Naive thymus-derived CD8-positive, alpha-beta T cell (primary cell): ENCODE data around the gene TET2. TPM values are rescaled to one million over a fixed set of nuclear protein-coding genes. Genes with fewer than 3 reads are reported as not detected.
A peak's percentile ranks its signal among the peaks of the same experiment; 100 is the strongest.

ENCODE experiments used
- ATAC-seq, 2 donors: fragments of 150-1000 bp; cut with Tn5 transposase in 1 of 2; sonication (Bioruptor Pico), chemical (Tn5 transposase) in 1 of 2; 1 replicate in 1 of 2; 2 replicates in 1 of 2; pipeline ENCODE4 v1.10.0; 2021; ENCODE audit warnings: mild to moderate bottlenecking in 2 of 2, moderate library complexity in 2 of 2
- POLR2A ChIA-PET: fragments of 350-600 bp; sonication (Branson Sonifier 250); formaldehyde crosslinking; loops from one replicate; lab custom pipeline; 2021; ENCODE audit warnings: antibody characterized with exemption; lab: Charles Lee
- DNase-seq, 10 donors: peaks; one replicate each; pipeline versions ENCODE4 v3.0.0 to v3.0.0-alpha.2; 2020 to 2022
- H3K27ac Mint-ChIP-seq, 10 donors: one replicate each; pipeline ENCODE4 v1.8.0; 2020 to 2022; ENCODE audit warnings: mild to moderate bottlenecking in 10 of 10, mixed read lengths in 10 of 10, moderate library complexity in 4 of 10, inconsistent platforms in 1 of 10
- H3K27me3 Mint-ChIP-seq, 5 donors: one replicate each; pipeline ENCODE4 v1.8.0; 2021 to 2022; ENCODE audit warnings: mixed read lengths in 5 of 5
- H3K36me3 Mint-ChIP-seq, 3 donors: one replicate each; pipeline ENCODE4 v1.8.0; 2020 to 2022; ENCODE audit warnings: mixed read lengths in 3 of 3, mild to moderate bottlenecking in 2 of 3, inconsistent platforms in 1 of 3
- H3K4me1 Mint-ChIP-seq, 4 donors: one replicate each; pipeline ENCODE4 v1.8.0; 2021 to 2022; ENCODE audit warnings: mixed read lengths in 4 of 4
- H3K4me3 Mint-ChIP-seq, 10 donors: one replicate each; pipeline ENCODE4 v1.8.0; 2020 to 2022; ENCODE audit warnings: mild to moderate bottlenecking in 10 of 10, mixed read lengths in 10 of 10, moderate library complexity in 6 of 10, inconsistent platforms in 1 of 10
- H3K9me3 Mint-ChIP-seq, 9 donors: one replicate each; pipeline ENCODE4 v1.8.0; 2020 to 2022; ENCODE audit warnings: mixed read lengths in 9 of 9, mild to moderate bottlenecking in 3 of 9, inconsistent platforms in 1 of 9, moderate library complexity in 1 of 9
- polyA plus RNA-seq, 3 donors: library from polyadenylated mRNA; unstranded; fragments of 300-500 nt; fragmentation: Illumina TruSeq; gene quantifications; one replicate each; pipeline ENCODE4 v1.2.3, GENCODE V29; 2021
- total RNA-seq, 8 experiments: library from RNA in 2 of 8; stranded (reverse) in 2 of 8; gene quantifications; one replicate each; pipeline ENCODE4 v1.2.3 and lab custom pipeline; 2021 to 2026

TET2 gene
- total and polyA plus RNA-seq, 5 experiments from 2014 or later = 13.1 to 25.5 (median 22.8) TPM

DNA sequence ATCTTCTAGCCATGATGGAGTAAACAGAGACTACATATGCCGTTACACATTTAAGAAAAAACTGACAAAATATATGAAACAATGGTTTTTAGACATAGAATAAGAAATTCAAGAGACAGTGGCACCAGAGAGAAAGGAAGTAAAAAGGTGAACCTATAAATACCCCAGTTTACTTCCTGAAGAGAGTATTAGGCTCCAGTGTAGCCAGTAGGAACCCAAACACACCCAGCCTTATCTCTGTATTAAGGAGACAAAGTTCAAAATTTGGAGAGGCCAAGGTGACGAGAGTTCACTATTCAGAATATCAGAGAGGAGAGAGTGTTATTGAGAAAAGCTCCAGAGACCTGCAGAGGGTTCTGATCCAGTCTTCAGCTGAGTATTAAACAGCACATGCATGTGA, 119.0 kb downstream of the TET2 start:
- DNase-seq (no peak), ATAC-seq (no peak)
- POLR2A ChIA-PET = no interaction called here
- Mint-ChIP-seq H3K4me1 (peaks cover 0 to 21% (median 7%) of the 10 kb centered on the region in 4 donors), H3K36me3 (peaks cover 38 to 71% (median 66%) of the 10 kb centered on the region in 3 donors), H3K9me3 (peaks cover 0 to 4% (median 0%) of the 10 kb centered on the region in 9 donors), H3K27ac (no peak overlapping the region), H3K27me3 (no peaks in the 10 kb centered on the region), H3K4me3 (no peak overlapping the region)

- H3K9me3 Mint-ChIP-seq = peaks cover 0 to 4% (median 0%) of the 10 kb centered on the region in 9 donors
- H3K4me3 Mint-ChIP-seq = no peak overlapping the region
- peaks cover 6 to 34% (median 16%) of the 10 kb centered on the region in 4 donors for H3K4me1 Mint-ChIP-seq
- POLR2A ChIA-PET = no interaction called here
- ATAC-seq (no peak), DNase-seq (no peak)
- H3K27me3 Mint-ChIP-seq = no peaks in the 10 kb centered on the region
- peaks cover 42 to 74% (median 67%) of the 10 kb centered on the region in 3 donors for H3K36me3 Mint-ChIP-seq
- peak overlapping the region in 1 of 10 donors; percentile 30 for H3K27ac Mint-ChIP-seq
Measured at GRCh38 chr4:105267280-105267679, 120.6 kb downstream of the TET2 start.

GRCh38 chr4:105272002-105272401, 125.3 kb downstream of the TET2 start:
- DNase-seq (no peak), ATAC-seq (no peak)
- peak overlapping the region in 1 of 10 donors; percentile 33 for H3K4me3 Mint-ChIP-seq
- POLR2A ChIA-PET = no interaction called here
- peaks cover 5 to 33% (median 23%) of the 10 kb centered on the region in 4 donors for H3K4me1 Mint-ChIP-seq
- H3K27me3 Mint-ChIP-seq = no peaks in the 10 kb centered on the region
- peak overlapping the region; percentile 1 to 86 (median 42) for H3K27ac Mint-ChIP-seq
- H3K9me3 Mint-ChIP-seq = peaks cover 0 to 4% (median 0%) of the 10 kb centered on the region in 9 donors
- H3K36me3 Mint-ChIP-seq = peaks cover 47 to 86% (median 63%) of the 10 kb centered on the region in 3 donors

DNA sequence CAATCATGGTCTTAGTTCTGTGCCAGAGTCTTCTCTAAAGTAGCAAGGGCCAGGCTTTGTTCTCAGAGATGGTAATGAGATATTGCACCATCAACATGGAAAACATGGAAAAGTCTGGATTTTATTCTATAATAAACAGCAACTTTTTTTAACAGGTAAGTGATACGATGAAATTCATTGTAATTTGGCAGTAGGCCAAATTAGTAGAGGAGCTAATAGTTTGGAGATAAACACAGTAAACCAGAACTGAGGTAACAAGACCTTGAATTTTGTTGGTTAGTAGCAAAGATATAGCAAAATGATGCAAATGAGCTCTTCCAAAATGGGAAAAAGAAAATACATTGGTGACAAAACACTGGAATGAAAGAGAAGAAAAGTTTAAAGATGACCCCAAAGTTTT, 126.6 kb downstream of the TET2 start:
- DNase-seq (no peak), ATAC-seq (no peak)
- Mint-ChIP-seq H3K4me1 (peaks cover 5 to 32% (median 23%) of the 10 kb centered on the region in 4 donors), H3K9me3 (peaks cover 0 to 4% (median 0%) of the 10 kb centered on the region in 9 donors), H3K4me3 (no peak overlapping the region), H3K27ac (peak overlapping the region in 4 of 10 donors; percentile 11 to 67 (median 56)), H3K27me3 (no peaks in the 10 kb centered on the region), H3K36me3 (peaks cover 47 to 85% (median 62%) of the 10 kb centered on the region in 3 donors)
- POLR2A ChIA-PET = no interaction called here

DNA sequence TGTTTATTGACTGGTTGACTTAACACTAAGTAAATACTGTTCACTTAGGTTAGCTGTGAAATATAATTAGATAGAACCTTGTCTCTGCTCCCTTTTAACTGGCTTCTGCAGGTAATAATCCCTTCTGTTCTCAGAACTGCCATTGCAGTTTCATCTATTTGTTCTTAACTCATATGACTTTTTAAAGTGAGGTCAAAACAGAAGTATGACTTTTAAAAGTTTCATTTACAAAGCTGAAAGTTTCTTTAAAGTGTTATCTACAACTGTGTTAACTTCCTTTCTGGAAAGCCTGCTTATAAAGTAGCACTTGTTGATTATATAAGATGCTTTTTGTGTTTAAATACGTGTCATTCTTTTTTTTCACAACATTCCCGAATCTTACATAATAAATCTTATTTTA, 127.4 kb downstream of the TET2 start:
- peaks cover 0 to 4% (median 0%) of the 10 kb centered on the region in 9 donors for H3K9me3 Mint-ChIP-seq
- no peak overlapping the region for H3K4me3 Mint-ChIP-seq
- H3K36me3 Mint-ChIP-seq = peaks cover 45 to 76% (median 55%) of the 10 kb centered on the region in 3 donors
- H3K27ac Mint-ChIP-seq = peak overlapping the region in 1 of 10 donors; percentile 42
- DNase-seq = no peak
- no peaks in the 10 kb centered on the region for H3K27me3 Mint-ChIP-seq
- H3K4me1 Mint-ChIP-seq = peaks cover 5 to 34% (median 24%) of the 10 kb centered on the region in 4 donors
- POLR2A ChIA-PET = no interaction called here
- no peak for ATAC-seq

GRCh38 chr4:105274504-105274903, 127.8 kb downstream of the TET2 start:
- peak overlapping the region in 1 of 10 donors; percentile 19 for H3K27ac Mint-ChIP-seq

DNA sequence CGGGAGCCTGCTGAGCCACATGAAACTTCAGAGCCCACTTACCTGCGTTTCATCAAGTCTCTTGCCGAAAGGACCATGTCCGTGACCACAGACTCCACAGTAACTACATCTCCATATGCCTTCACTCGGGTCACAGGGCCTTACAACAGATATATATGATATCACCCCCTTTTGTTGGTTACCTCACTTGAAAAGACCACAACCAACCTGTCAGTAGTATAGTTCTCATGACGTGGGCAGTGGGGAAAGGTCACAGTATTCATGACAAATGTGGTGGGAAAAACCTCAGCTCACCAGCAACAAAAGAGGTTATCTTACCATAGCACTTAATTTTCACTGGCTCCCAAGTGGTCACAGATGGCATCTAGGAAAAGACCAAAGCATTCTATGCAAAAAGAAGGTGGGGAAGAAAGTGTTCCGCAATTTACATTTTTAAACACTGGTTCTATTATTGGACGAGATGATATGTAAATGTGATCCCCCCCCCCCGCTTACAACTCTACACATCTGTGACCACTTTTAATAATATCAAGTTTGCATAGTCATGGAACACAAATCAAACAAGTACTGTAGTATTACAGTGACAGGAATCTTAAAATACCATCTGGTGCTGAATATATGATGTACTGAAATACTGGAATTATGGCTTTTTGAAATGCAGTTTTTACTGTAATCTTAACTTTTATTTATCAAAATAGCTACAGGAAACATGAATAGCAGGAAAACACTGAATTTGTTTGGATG, 129.9 kb downstream of the TET2 start:
- DNase-seq (no peak), ATAC-seq (no peak)
- Mint-ChIP-seq H3K27ac (no peak overlapping the region), H3K36me3 (peaks cover 32 to 53% (median 39%) of the 10 kb centered on the region in 3 donors), H3K4me3 (no peak overlapping the region), H3K9me3 (no peaks in the 10 kb centered on the region), H3K27me3 (no peaks in the 10 kb centered on the region), H3K4me1 (peaks cover 1 to 22% (median 17%) of the 10 kb centered on the region in 4 donors)
- POLR2A ChIA-PET = no interaction called here

More at GRCh38 chr4:105274504-105274903, 127.8 kb downstream of the TET2 start:
- Mint-ChIP-seq H3K27me3 (no peaks in the 10 kb centered on the region), H3K36me3 (peaks cover 40 to 72% (median 51%) of the 10 kb centered on the region in 3 donors), H3K4me1 (peaks cover 5 to 37% (median 25%) of the 10 kb centered on the region in 4 donors), H3K4me3 (no peak overlapping the region), H3K9me3 (peaks cover 0 to 2% (median 0%) of the 10 kb centered on the region in 9 donors)
- no peak for ATAC-seq
- no peak for DNase-seq
- POLR2A ChIA-PET = no interaction called here

- ATAC-seq (no peak), DNase-seq (no peak)
- Mint-ChIP-seq H3K27ac (no peak overlapping the region), H3K4me1 (peaks cover 0 to 11% (median 7%) of the 10 kb centered on the region in 4 donors), H3K9me3 (no peaks in the 10 kb centered on the region), H3K36me3 (peaks cover 27 to 41% (median 29%) of the 10 kb centered on the region in 3 donors), H3K27me3 (no peaks in the 10 kb centered on the region), H3K4me3 (no peak overlapping the region)
- POLR2A ChIA-PET = no interaction called here
Measured at GRCh38 chr4:105277702-105278101, 131.0 kb downstream of the TET2 start.

DNA sequence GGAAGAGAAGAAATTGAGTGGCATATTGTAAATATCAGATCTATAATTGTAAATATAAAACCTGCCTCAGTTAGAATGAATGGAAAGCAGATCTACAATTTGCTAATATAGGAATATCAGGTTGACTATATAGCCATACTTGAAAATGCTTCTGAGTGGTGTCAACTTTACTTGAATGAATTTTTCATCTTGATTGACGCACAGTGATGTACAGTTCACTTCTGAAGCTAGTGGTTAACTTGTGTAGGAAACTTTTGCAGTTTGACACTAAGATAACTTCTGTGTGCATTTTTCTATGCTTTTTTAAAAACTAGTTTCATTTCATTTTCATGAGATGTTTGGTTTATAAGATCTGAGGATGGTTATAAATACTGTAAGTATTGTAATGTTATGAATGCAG, 132.6 kb downstream of the TET2 start:
- ATAC-seq = no peak
- peak overlapping the region in 6 of 10 donors; percentile 2 to 75 (median 28) for H3K27ac Mint-ChIP-seq
- no peaks in the 10 kb centered on the region for H3K27me3 Mint-ChIP-seq
- peaks cover 21 to 26% (median 21%) of the 10 kb centered on the region in 3 donors for H3K36me3 Mint-ChIP-seq
- no peaks in the 10 kb centered on the region for H3K9me3 Mint-ChIP-seq
- no peak for DNase-seq
- POLR2A ChIA-PET = no interaction called here
- peaks cover 0 to 8% (median 7%) of the 10 kb centered on the region in 4 donors for H3K4me1 Mint-ChIP-seq
- no peak overlapping the region for H3K4me3 Mint-ChIP-seq

DNA sequence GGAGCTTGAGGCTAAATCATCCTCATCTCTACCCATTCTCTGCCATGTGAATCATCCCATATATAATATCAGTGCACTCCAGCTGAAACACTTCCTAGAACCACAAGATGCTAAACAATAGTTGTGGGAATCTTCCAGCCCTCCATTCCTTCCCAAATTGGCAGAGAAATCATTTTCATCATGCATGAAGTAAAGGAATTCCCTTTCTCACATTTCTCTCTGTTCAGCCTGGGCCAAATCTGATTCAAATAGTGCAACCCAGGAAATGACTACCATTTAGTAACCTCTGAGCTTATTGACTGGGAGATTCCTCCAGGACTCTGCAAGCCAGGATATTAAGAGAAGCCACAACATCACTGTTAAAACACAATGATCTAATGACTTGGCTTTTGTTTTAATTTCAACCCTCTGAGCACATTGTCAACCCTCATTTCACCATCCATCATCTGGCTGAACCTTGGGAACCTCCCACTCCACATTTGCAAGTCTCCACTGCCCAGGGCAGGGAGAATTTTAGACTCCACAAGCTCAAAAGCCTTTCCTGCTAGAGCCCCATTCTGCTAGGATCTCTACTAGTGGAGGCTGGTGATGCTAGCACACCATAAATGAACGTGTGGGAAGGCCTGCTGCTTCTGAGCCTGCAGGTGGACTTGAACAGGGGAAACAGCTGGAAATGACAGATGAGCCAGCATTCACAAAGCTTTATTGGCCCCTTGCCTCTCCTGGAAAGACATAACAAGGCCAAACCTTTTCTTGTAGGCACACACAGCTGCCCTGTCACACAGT, 133.9 kb downstream of the TET2 start:
- POLR2A ChIA-PET = no interaction called here
- Mint-ChIP-seq H3K36me3 (peaks cover 11 to 14% (median 12%) of the 10 kb centered on the region in 3 donors), H3K9me3 (peaks cover 0 to under 1% (median 0%) of the 10 kb centered on the region in 9 donors), H3K4me1 (peaks cover 0 to 8% (median 6%) of the 10 kb centered on the region in 4 donors), H3K27me3 (no peaks in the 10 kb centered on the region), H3K4me3 (no peak overlapping the region), H3K27ac (peak overlapping the region in 9 of 10 donors; percentile 14 to 74 (median 37))
- no peak for ATAC-seq
- DNase-seq = no peak

GRCh38 chr4:105281124-105281415, 134.4 kb downstream of the TET2 start:
- ATAC-seq (no peak), DNase-seq (no peak)
- POLR2A ChIA-PET = no interaction called here
- Mint-ChIP-seq H3K9me3 (peaks cover 0 to 3% (median 0%) of the 10 kb centered on the region in 9 donors), H3K27me3 (no peaks in the 10 kb centered on the region), H3K4me3 (no peak overlapping the region), H3K36me3 (peaks cover 7 to 9% (median 8%) of the 10 kb centered on the region in 3 donors), H3K4me1 (peaks cover 0 to 8% (median 6%) of the 10 kb centered on the region in 4 donors), H3K27ac (no peak overlapping the region)

- no peak for ATAC-seq
- peaks cover 0 to 8% (median 3%) of the 10 kb centered on the region in 4 donors for H3K4me1 Mint-ChIP-seq
- no peak overlapping the region for H3K27ac Mint-ChIP-seq
- DNase-seq = no peak
- POLR2A ChIA-PET = no interaction called here
- no peaks in the 10 kb centered on the region for H3K27me3 Mint-ChIP-seq
- no peak overlapping the region for H3K4me3 Mint-ChIP-seq
- peaks cover 0 to 8% (median 6%) of the 10 kb centered on the region in 3 donors for H3K36me3 Mint-ChIP-seq
- H3K9me3 Mint-ChIP-seq = peaks cover 0 to 9% (median 7%) of the 10 kb centered on the region in 9 donors
Measured at GRCh38 chr4:105282489-105282888, 135.8 kb downstream of the TET2 start.

GRCh38 chr4:105283501-105283900, 136.8 kb downstream of the TET2 start:
- Mint-ChIP-seq H3K36me3 (peaks cover 0 to 14% (median 13%) of the 10 kb centered on the region in 3 donors), H3K9me3 (peaks cover 0 to 19% (median 14%) of the 10 kb centered on the region in 9 donors), H3K4me3 (no peak overlapping the region), H3K27ac (no peak overlapping the region), H3K4me1 (peaks cover 0 to 8% (median 3%) of the 10 kb centered on the region in 4 donors), H3K27me3 (no peaks in the 10 kb centered on the region)
- ATAC-seq = no peak
- POLR2A ChIA-PET = no interaction called here
- DNase-seq = no peak
